ENCODE results near the gene ZYX.
A peak's percentile ranks its signal among the peaks of the same experiment; 100 is the strongest.
"Not testable (repeated sequence)": the region's sequence is repeated elsewhere in the genome, so short reads cannot be mapped to it uniquely, and the experiment has no call there.

ZYX gene

DNA sequence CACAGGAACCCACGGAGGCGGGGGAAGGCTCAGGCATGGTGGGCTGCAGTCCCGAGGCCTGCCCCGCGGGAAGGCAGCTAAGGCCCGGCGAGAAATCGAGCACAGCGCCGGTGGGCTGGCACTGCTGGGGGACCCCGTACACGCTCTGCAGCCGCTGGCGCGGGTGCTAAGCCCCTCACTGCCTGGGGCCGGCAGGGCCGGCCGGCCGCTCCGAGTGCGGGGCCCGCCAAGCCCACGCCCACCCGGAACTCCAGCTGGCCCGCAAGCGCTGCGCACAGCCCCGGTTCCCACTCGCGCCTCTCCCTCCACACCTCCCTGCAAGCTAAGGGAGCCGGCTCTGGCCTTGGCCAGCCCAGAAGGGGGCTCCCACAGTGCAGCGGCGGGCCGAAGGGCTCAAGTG, 43.3 kb downstream of the ZYX start:
- DNase-seq, result not testable (repeated sequence)

DNA sequence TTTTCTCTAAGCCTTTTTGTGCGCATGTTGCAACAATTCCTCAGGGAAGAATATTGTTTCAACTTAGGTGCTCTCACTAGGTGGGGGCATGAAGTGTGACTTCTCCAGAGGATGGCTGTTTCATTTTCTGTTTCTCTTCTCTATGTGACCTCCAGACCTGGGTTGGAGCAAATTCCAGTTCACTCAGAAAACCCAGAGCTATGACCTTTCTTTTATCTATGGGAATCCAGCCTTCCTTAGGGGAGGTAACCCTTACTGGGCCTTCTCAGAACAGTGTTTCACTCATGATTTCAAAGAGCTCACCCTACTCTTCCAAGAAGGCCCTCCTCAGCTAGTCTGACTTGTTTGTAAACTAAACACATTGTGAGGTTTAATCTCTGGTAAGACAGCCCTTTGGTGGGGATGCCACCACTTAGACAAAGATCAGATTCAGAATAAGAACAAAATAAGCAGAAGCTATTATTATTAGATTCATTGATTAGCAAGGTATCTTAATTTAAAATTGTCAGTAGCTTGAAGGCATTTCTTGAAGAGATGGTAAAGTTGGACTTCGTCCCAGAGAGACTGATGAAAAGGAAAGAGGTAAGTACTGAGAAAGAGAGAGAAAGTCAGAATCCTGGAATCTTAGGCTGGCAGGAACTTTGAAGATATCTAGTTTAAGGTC, 45.5 kb downstream of the ZYX start:
- no peak for DNase-seq

DNA sequence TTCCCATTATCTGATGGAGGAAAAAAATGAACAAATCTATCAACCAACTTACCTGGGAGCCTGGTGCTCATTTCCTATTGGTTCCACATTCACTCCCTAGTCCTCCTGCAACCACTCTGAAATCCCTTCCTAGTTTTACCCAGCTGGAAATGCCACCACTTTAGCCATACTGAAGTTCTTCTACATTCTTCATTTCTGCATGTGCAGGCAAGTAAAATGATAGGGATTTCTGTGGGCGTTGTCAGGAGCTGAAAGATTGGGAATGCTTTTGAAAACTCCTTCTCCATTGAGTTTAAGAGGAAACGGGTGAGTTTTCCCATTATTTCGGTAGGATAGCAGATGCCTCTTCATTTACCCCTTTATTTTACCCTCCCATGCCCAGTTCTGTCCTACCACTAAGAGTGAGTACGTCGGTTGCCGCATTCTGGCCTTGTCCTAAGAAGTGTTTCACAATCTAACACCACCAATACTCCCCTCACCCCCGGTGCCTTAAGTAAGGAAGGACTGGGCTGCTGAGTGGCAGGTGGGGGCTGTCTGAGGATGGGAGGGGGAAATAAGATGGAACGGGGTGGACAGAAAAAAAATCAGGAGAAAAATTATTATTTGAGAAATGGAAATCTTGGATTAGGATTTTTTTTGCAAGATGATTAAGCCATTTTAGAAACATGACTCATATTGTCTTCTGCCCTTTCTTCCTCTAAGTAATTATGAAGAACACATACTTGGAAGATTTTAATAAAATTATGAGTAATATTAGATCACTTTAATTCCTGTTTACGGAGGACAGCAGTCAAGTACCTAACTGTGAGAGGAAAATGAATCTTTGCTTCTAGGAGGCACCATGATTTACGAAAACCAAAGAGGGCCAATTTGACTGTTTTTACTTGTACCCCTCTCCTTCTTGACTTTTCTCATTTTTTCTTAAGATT, 48.9 kb downstream of the ZYX start:
- DNase-seq, result peak; percentile 15

DNA sequence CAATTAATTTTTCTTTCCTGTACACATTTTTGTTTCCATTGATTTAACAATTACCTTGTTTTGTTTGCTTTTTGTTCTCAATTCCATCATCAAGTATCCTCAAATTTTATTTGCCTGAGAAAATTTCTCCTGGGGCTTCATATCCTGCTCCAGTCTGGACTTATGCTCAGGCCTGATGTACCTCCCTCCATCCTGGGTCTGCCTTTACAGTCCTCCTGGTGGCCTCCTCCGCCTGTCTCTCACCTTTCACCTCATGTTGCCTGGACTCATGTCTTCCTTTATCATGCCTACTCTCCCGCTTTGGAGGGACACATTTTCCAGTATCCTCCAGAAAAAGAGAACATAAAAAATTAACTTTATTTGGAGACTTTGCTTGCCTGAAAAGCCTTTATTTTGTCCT, 50.0 kb downstream of the ZYX start:
- DNase-seq, result no peak

DNA sequence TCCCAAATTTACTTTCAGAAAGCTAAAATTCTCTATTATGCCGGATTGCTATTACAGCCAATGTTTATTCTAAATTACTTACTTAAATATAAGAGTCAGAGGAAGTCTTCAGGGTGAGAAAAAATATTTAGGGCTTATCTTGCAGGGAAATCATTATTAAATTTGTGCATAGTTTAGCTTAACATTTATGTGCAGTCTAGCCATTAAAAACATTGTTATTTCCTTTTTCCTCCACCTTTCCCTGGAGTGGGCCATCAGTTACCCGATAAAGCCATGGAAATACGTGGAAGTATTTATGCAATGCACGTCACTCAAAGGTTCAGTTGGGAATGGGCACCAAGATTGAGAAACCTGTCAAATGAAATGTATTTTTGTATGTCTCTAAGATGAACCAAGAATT, 52.6 kb downstream of the ZYX start:
- no peak for DNase-seq

DNA sequence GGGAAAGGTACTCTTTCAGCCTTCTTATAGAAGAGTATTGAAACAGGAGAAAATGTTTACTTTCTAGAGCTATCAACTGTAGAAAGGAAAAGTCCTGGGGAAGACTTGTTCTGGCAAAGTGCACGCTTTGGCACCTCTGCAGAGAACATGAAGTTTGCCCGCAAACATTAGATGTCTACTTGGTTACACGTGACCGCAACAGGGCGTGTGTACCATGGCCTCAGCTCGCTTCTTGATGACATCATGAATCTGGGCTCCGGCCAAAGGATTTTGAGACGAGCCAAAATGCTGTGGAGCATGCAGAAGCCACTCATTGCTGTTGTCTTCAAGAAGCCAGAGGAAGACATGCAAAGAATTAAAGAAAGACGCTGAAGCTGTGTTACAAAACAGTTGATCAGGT, 53.5 kb downstream of the ZYX start:
- no peak for DNase-seq

DNA sequence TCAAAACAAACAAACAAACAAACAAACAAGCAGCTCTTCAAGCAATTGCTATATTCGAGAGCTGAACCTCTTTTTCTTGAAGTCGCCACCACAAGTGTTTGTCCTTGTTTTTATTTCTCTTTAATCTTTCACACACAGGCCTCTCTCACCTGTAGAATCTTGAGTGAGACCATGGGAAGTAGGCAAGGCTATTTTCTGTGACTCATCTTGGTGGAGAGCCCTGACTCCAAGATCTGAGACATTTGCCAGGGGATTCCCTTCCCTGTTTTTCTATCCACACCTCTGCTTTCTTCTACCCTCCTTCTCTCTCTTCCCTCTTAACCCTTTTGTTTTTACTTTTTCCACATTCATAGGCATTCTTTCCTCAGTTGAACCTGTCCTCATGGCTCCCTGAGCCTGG, 54.1 kb downstream of the ZYX start:
- no peak for DNase-seq

DNA sequence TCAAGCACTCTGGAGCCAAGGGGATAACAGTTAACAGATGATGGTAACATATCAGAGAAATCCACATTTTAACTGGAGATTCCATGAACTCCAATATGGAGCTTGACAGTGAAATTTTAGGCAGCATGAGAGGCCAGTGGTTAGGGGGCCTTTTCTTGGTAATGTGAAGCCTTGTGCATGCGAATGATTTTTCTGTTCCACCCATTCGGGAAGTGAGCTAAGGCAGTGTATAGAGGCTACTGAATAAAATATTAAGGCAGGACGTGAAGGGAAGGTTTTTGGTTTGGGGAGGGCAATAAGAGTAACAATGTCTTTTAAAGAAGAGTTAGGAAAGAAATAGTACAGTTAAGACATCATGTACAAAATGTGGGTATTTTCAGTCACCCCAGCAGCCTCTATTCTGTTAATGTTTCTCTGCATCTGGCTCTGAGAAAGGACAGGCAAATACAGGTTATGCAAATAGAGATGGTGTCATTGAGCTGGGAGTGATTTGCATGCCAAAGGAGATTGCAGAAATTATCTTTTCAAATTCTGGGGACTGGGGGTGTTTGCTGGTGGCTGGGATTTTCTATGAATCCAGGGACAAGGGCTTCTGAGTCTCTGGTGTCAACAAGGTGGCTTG, 55.3 kb downstream of the ZYX start:
- no peak for DNase-seq

DNA sequence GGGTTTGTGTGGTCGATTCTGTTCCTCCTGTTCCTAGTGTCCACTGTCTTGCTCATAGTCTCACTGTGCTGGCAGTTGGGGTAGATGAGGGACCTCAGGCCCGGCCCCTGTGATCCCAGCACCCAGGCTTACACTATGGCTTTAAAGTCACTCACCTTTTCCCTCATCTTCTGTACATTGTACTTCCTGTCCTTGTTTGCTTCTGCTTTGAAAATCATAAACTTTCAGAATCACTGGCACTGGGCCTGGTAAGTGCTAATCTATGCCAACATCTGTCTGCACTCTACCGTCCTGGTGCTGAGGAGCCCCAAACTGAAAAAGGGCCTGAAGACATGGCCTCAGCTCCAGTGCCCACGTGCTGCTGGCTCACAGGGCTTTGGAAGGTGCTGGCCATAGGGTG, 56.4 kb downstream of the ZYX start:
- no peak for DNase-seq

DNA sequence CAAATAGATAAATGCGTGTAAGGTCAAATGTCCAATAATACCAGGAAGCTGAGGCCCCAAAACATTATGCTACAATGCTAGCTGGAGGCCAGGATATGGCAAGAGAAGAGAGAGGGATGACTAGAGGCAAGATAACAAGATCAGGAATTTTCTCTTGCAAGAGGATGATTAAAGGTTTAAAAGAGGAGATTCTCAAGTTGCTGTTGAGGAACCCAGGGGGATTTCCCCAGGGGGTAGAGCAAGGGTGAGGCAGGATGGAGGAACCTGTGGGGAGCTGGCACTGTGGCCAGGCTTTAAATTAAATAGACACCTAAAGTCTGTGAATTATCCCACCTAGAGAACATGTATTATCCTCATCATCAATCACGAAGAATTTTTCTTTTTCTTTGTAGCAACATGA, 58.7 kb downstream of the ZYX start:
- no peak for DNase-seq

Measured in fibroblast of upper back skin (primary cell).